RKO (cell line): Measurements from ENCODE around the gene KDR.

Experiments used
- DNase-seq: peaks from one replicate; pipeline ENCODE4 v3.0.0-alpha.2; 2016; ENCODE audit warnings: low spot score

The KDR gene

DNA sequence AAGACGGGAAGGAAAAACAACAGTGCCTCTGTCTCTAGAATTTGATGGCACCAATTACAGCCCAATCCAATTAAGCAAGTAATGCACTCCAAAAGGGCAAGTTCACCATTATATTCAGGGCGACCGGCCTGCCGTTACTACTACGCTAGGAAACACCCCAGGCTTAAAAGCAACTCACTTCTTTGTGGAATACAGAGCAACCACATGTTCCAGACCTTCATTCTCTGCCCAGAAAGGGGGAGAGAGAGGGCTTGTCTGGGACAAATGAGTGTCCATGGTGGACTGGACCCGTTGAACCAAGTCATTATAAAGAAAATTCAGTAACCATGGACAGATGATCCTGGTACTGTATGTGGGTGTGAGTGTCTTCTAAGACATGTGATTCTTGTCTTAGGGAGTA is 1.6 kb downstream of the KDR start:
- no peak for DNase-seq

DNA sequence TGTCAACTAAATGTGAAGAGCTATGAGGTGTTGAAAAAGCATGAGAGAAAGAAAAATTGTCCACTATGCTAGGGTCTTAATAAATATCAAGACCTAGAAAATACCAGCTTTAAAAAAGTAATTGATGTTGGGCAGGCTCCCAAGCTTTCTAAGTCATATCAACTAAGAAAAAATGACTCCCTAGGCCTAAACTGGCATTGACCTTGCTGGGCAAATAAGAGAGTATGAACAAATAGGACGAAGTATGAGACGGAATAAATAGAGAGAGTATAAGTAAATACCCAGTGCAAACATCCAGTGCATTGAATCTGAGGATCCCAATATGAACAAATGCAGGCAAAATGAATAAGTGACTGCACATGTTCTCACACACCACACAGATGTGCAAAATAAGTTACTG is 3.2 kb downstream of the KDR start:
- no peak for DNase-seq

- DNase-seq, result no peak
Observed at GRCh38 chr4:55121246-55121645, 4.1 kb downstream of the KDR start.

DNA sequence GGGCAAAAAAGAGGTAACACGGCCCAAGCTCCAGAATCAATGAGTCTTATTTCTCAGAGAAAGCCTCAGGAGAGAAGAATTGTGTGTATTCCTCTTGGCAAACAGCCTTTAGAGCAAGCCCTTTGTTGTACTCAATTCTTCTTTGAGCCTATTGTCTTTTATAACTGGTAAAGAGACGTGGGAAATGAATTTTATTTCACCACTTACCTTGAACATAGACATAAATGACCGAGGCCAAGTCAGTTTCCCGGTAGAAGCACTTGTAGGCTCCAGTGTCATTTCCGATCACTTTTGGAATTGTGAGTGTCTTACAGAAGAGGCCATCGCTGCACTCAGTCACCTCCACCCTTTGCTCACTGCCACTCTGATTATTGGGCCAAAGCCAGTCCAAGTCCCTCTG is 7.0 kb downstream of the KDR start:
- no peak for DNase-seq

DNA sequence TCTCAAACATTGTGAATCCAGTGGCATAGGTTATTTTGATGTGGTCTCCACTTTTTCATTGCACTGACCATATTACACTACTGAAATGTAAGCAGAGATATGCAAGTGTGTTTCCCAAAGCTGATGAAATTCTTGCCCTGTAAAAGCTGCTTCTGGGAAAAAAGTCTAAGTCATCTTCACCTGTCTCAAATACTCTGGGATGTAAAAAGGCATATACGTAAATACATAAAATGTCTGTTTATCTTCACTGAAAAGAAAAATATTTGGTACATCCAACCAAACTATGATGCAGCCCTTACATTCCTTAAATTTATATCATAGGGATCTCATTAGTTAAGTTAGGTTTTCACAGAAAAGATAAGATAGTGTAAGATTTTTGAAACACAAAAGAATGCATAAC is 7.9 kb downstream of the KDR start:
- DNase-seq, result no peak

- no peak for DNase-seq
Observed at GRCh38 chr4:55116450-55116849, 8.9 kb downstream of the KDR start.

GRCh38 chr4:55111601-55112000 is 13.8 kb downstream of the KDR start:
- no peak for DNase-seq

GRCh38 chr4:55110131-55110530 is 15.3 kb downstream of the KDR start:
- DNase-seq, result no peak

- no peak for DNase-seq
Observed at GRCh38 chr4:55107054-55107453, 18.3 kb downstream of the KDR start.

GRCh38 chr4:55103224-55103623 is 22.2 kb downstream of the KDR start:
- DNase-seq, result no peak

DNA sequence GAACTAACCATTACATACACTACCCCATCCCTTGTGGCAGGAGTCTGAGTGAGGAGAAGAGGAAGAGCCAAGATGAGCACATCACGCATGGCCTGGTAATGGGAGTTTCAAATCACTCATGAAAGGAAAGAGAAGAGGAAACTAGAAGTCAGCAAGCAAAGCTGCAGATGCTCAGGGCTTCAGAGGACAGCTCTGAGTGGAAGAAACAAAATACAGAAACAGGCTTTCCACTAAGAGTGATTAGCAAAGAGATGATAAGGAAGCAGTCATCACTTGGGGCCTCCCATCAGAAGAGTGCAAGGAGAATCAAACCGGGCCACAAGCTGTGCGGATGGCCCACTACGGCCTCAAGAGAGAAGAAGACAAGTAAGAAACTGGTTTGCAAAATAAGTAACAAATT is 25.6 kb downstream of the KDR start:
- DNase-seq, result no peak

DNA sequence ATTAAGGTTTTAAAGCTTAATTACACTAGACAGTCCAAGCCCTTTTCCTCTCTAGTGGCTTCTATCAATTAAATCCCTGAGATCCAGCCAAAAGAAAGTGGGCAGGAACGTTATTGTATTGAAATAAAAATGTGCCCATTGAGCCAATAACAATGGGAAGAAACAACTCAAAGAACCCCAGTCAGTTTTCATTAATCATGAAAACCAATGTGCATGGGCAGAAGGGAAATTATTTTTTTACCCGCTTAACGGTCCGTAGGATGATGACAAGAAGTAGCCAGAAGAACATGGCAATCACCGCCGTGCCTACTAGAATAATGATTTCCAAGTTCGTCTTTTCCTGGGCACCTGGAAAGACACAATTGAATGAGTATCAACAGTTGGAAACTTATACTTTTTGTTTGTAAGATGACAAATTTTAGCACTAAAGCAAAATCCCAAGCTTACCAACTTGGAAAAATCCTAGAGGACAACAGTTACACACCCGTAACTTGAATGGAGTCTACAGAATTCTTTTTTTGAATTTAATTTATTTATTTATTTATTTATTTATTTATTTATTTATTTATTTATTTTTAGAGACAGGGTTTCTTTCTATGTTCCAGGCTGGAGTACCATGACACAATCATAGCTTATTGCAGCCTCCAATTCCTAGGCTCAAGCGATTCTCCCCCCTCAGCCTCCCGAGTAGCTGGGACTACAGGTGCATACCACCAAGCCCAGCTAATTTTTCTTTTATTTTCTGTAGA is 26.8 kb downstream of the KDR start:
- DNase-seq, result no peak

- no peak for DNase-seq
Observed at GRCh38 chr4:55096619-55097018, 28.8 kb downstream of the KDR start.

GRCh38 chr4:55096045-55096444 is 29.4 kb downstream of the KDR start:
- no peak for DNase-seq

DNA sequence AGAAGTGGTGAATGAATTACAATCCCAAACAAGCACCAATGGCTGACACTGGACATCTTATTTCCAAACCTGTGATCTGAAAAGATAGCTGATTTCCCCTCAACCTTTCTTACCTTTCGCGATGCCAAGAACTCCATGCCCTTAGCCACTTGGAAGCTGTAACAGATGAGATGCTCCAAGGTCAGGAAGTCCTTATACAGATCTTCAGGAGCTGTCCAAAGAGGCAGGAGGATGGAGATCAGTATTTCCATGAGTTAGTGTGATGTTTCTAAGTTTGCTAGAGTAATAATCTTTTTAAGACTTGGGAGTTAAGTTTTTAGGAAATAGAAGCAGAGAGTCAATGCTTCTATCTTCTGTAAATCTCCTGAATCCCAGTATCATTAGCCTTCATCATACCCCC is 32.9 kb downstream of the KDR start:
- no peak for DNase-seq

DNA sequence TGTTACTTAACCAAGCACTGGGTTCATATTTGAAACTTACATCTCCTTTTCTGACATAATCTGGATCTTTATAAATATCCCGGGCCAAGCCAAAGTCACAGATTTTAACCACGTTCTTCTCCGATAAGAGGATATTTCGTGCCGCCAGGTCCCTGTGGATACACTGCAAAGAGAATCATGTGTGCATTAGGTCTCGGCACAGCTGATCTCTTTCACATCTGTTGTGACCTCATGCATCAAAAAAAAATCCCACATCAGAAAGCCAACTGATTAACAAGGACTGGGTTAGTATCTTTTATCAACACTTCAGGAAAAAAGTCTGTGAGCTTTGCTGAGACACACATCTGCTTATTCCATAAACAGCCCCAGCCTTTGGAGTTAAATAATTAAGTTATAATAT is 35.5 kb downstream of the KDR start:
- DNase-seq, result no peak

DNA sequence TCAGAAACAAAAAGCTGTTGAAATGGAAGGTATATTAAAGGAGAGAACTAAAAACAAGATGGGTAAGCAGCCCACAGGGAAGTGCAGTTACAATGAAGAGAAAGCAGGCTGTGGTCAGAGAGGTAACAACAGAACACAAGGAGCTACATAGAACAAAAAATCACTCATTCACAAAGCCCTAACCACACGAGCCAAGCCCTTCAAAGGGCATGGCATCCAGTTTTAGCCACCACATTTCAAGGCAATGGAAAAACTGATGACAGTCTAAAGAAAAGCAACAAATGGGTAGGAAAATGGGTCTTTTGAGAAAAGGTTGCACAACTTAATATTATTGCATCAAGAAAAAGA is 37.5 kb downstream of the KDR start:
- no peak for DNase-seq

DNA sequence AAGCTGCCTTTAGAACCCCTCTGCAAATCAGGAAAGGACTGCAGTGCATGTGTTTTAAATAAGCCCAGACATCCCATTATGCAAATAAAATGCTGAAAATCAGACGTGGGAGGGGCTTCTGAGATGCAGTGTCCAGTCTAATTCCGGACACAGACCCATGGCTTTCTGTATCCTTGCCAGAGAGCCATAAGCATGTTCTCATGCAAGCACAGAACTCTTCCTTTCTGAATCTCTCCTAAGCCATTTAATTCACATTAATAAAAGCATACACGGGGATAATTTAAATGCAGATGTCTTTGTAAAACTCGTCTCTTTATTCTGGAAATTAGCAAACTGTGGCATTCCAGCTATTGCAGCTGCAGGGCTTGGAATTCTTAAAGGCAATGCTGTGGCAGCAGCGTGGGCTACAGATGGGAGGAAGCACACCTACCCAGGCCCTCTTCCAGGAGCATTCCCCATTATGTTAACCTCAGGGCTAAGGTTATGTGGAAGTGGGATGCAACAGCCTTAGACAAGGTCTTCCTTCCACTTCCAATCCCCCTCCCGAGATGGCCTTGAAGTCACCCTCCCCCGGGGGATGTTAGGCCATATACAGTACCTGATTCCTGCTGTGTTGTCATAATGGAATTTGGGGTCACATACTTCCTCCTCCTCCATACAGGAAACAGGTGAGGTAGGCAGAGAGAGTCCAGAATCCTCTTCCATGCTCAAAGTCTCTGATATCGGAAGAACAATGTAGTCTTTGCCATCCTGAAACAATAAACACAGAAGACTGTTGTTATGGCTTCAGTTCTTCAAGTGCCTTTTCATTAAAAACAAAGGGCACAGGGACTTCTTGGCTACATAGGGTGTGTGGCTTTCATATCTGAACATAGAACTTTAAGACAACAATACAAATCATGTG is 38.1 kb downstream of the KDR start:
- DNase-seq, result no peak

GRCh38 chr4:55086578-55086977 is 38.8 kb downstream of the KDR start:
- DNase-seq, result no peak

DNA sequence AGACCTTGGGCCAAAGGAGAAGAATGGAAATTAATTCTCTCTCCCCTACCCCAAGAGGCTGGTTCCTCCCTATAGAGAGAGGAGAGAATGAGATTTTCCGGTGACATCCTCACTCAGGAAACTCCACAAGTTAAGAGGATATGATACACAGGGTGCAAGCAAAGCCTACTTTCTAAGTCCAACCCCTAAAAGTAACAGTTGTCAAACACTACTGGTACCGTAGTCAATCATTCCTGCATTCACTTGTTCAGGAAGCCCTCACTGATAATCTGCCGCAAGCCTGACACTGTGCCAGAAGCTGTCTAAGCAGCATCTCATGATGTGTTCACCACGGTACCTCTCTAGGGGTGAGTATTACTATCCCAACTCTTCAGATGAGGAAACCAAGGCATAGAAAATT is 41.7 kb downstream of the KDR start:
- no peak for DNase-seq

- DNase-seq, result no peak
Observed at GRCh38 chr4:55082756-55083155, 42.6 kb downstream of the KDR start.

GRCh38 chr4:55080174-55080865 is 45.1 kb downstream of the KDR start:
- DNase-seq, result no peak
